Trophoblast cell (in vitro differentiated cells and primary cell): ENCODE data around the gene PPP1CC.

Experiments used
- DNase-seq, 2 donors: peaks; one replicate each; pipeline ENCODE4 v3.0.0-alpha.2; 2016
- H2AFZ ChIP-seq: 2 replicates; pipeline ENCODE4 v1.6.1; 2013; ENCODE audit warnings: low read length, moderate library complexity, mild to moderate bottlenecking; ENCODE audit not compliant: insufficient read depth, poor library complexity
- H2AK5ac ChIP-seq: 2 replicates; pipeline ENCODE4 v1.6.1; 2013; ENCODE audit warnings: mild to moderate bottlenecking, low read length
- H2BK120ac ChIP-seq: 2 replicates; pipeline ENCODE4 v1.6.1; 2013; ENCODE audit warnings: low read length, mild to moderate bottlenecking, moderate library complexity; ENCODE audit not compliant: insufficient read depth, poor library complexity
- H2BK12ac ChIP-seq: 2 replicates; pipeline ENCODE4 v1.6.1; 2013; ENCODE audit warnings: mild to moderate bottlenecking, low read length, moderate library complexity
- H2BK5ac ChIP-seq: 2 replicates; pipeline ENCODE4 v1.6.1; 2013; ENCODE audit warnings: low read length, low read depth, moderate library complexity, mild to moderate bottlenecking; ENCODE audit not compliant: poor library complexity
- H3K14ac ChIP-seq: 2 replicates; pipeline ENCODE4 v1.6.1; 2013; ENCODE audit warnings: mild to moderate bottlenecking, low read length
- H3K18ac ChIP-seq: 2 replicates; pipeline ENCODE4 v1.6.1; 2013; ENCODE audit warnings: mild to moderate bottlenecking, low read length
- H3K23ac ChIP-seq: 2 replicates; pipeline ENCODE4 v1.6.1; 2013; ENCODE audit warnings: low read length
- H3K27ac ChIP-seq: 2 replicates; pipeline ENCODE4 v1.5.1; 2013; ENCODE audit warnings: low read depth, mild to moderate bottlenecking, inconsistent platforms, low read length, moderate library complexity
- H3K27me3 ChIP-seq: 2 replicates; pipeline ENCODE4 v1.6.1; 2013; ENCODE audit warnings: inconsistent platforms, mild to moderate bottlenecking, low read length, moderate library complexity; ENCODE audit not compliant: insufficient read depth
- H3K36me3 ChIP-seq, 2 experiments: 1 replicate in 1 of 2; 2 replicates in 1 of 2; pipeline ENCODE4 v1.6.1; 2013; ENCODE audit warnings: low read length in 2 of 2, mild to moderate bottlenecking in 2 of 2, moderate library complexity in 1 of 2; ENCODE audit not compliant: insufficient read depth in 2 of 2, control insufficient read depth in 1 of 2
- H3K4ac ChIP-seq: 2 replicates; pipeline ENCODE4 v1.6.1; 2013; ENCODE audit warnings: low read depth, mild to moderate bottlenecking, low read length, moderate library complexity
- H3K4me1 ChIP-seq, 2 experiments: 1 replicate in 1 of 2; 2 replicates in 1 of 2; pipeline ENCODE4 v1.6.1; 2013; ENCODE audit warnings: low read length in 2 of 2, mild to moderate bottlenecking in 2 of 2, moderate library complexity in 1 of 2; ENCODE audit not compliant: insufficient read depth in 2 of 2, control insufficient read depth in 1 of 2
- H3K4me2 ChIP-seq: 2 replicates; pipeline ENCODE4 v1.6.1; 2013; ENCODE audit warnings: inconsistent platforms, mild to moderate bottlenecking, low read length, moderate library complexity
- H3K4me3 ChIP-seq: 2 replicates; pipeline ENCODE4 v1.5.1; 2013; ENCODE audit warnings: mild to moderate bottlenecking, low read depth, low read length, inconsistent platforms
- H3K79me1 ChIP-seq: one replicate; pipeline ENCODE4 v1.6.1; 2013; ENCODE audit warnings: low read length
- H3K79me2 ChIP-seq: 2 replicates; pipeline ENCODE4 v1.6.1; 2013; ENCODE audit warnings: low read length, mild to moderate bottlenecking; ENCODE audit not compliant: control insufficient read depth, insufficient read depth, poor library complexity
- H3K9ac ChIP-seq: 2 replicates; pipeline ENCODE4 v1.6.1; 2013; ENCODE audit warnings: mild to moderate bottlenecking, low read length
- H3K9me3 ChIP-seq: 2 replicates; pipeline ENCODE4 v1.6.1; 2013; ENCODE audit warnings: low read depth, mild to moderate bottlenecking, control low read depth, inconsistent platforms, low read length; ENCODE audit not compliant: insufficient read depth
- H4K12ac ChIP-seq: 2 replicates; pipeline ENCODE4 v1.6.1; 2013; ENCODE audit warnings: low read depth, mild to moderate bottlenecking, low read length, moderate library complexity
- H4K8ac ChIP-seq: 2 replicates; pipeline ENCODE4 v1.6.1; 2013; ENCODE audit warnings: low read depth, mild to moderate bottlenecking, low read length, moderate library complexity
- H4K91ac ChIP-seq: one replicate; pipeline ENCODE4 v1.6.1; 2013; ENCODE audit warnings: low read depth, mild to moderate bottlenecking, low read length, moderate library complexity
- WGBS: extraction: QIAGEN DNeasy Blood & Tissue Kit; methylation state at CpG from one replicate; pipeline ENCODE4 v1.1.7; 2013; ENCODE audit warnings: missing lambda C conversion rate; ENCODE audit not compliant: insufficient read length, insufficient coverage; ENCODE audit errors: extremely low coverage; 5-methylcytosine and 5-hydroxymethylcytosine counted together

Gene PPP1CC

DNA sequence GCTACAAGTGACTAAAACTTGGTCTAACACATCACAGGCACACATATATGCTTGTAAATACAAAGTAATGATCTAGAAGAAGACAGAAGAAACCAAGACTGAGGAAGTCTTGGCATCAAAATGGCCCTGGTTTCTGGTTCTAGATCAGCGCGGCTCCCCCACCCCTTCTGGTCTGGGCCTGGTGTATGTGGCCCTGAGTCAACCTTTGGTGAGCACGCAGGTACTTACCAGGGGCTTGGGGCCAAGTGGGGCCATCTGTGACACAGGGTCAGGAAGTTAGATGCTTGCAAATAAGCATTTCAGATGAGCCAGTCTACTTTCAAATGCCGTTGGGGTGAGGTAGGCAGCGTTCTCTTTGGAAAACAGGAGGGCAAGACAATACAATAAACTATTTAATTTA lies 40.6 kb downstream of the PPP1CC start:
- Histone ChIP-seq H4K91ac (no peak overlapping the region), H3K27me3 (no peaks in the 10 kb centered on the region), H3K36me3 (no peaks in the 10 kb centered on the region), H3K79me2 (no peaks in the 10 kb centered on the region), H2BK12ac (no peak overlapping the region), H2BK120ac (no peak overlapping the region), H3K79me1 (no peaks in the 10 kb centered on the region), H3K9me3 (no peaks in the 10 kb centered on the region), H2AK5ac (no peak overlapping the region), H4K12ac (no peak overlapping the region), H3K4me3 (no peak overlapping the region), H3K18ac (no peak overlapping the region), H3K27ac (no peak overlapping the region), H3K23ac (no peak overlapping the region), H3K4me2 (no peak overlapping the region), H3K14ac (no peak overlapping the region), H4K8ac (no peak overlapping the region), H2AFZ (no peak overlapping the region), H2BK5ac (no peak overlapping the region), H3K4ac (no peak overlapping the region), H3K9ac (no peak overlapping the region), H3K4me1 (peaks cover 0 to 2% of the 10 kb centered on the region in 2 experiments)
- no peak for DNase-seq
- WGBS, result no CpG with 5 or more reads among the region's 5 CpGs

GRCh38 chr12:110699591-110700445 lies 42.9 kb downstream of the PPP1CC start:
- DNase-seq, result no peak
- Histone ChIP-seq H2AFZ (no peak overlapping the region), H4K8ac (no peak overlapping the region), H3K79me2 (no peaks in the 10 kb centered on the region), H3K4me1 (peaks cover 0 to 2% of the 10 kb centered on the region in 2 experiments), H3K23ac (no peak overlapping the region), H3K36me3 (no peaks in the 10 kb centered on the region), H2BK5ac (no peak overlapping the region), H3K14ac (no peak overlapping the region), H2BK120ac (no peak overlapping the region), H3K4me2 (no peak overlapping the region), H3K4ac (no peak overlapping the region), H4K12ac (no peak overlapping the region), H3K4me3 (no peak overlapping the region), H4K91ac (no peak overlapping the region), H3K9me3 (no peaks in the 10 kb centered on the region), H3K27me3 (no peaks in the 10 kb centered on the region), H3K79me1 (no peaks in the 10 kb centered on the region), H2AK5ac (no peak overlapping the region), H3K27ac (no peak overlapping the region), H2BK12ac (no peak overlapping the region), H3K9ac (no peak overlapping the region), H3K18ac (no peak overlapping the region)
- no CpG with 5 or more reads among the region's 28 CpGs for WGBS

GRCh38 chr12:110698171-110698902 lies 44.4 kb downstream of the PPP1CC start:
- Histone ChIP-seq H3K4me2 (peak overlapping the region; percentile 38), H3K4me3 (no peak overlapping the region), H4K12ac (no peak overlapping the region), H2BK120ac (no peak overlapping the region), H3K9ac (no peak overlapping the region), H3K79me2 (no peaks in the 10 kb centered on the region), H3K4me1 (peaks cover 0 to 2% of the 10 kb centered on the region in 2 experiments), H3K23ac (no peak overlapping the region), H4K91ac (no peak overlapping the region), H4K8ac (no peak overlapping the region), H3K4ac (no peak overlapping the region), H2BK5ac (no peak overlapping the region), H3K27ac (no peak overlapping the region), H2AFZ (no peak overlapping the region), H3K18ac (no peak overlapping the region), H3K79me1 (no peaks in the 10 kb centered on the region), H2BK12ac (no peak overlapping the region), H3K9me3 (no peaks in the 10 kb centered on the region), H2AK5ac (no peak overlapping the region), H3K27me3 (no peaks in the 10 kb centered on the region), H3K36me3 (no peaks in the 10 kb centered on the region), H3K14ac (no peak overlapping the region)
- peak; percentile 80 to 87 for DNase-seq
- no CpG with 5 or more reads among the region's 20 CpGs for WGBS

- Histone ChIP-seq H2AK5ac (no peak overlapping the region), H3K27ac (no peak overlapping the region), H3K23ac (no peak overlapping the region), H3K79me1 (no peaks in the 10 kb centered on the region), H4K8ac (no peak overlapping the region), H3K4me1 (peaks cover 0 to 2% of the 10 kb centered on the region in 2 experiments), H3K4ac (no peak overlapping the region), H3K18ac (no peak overlapping the region), H4K91ac (no peak overlapping the region), H2BK120ac (no peak overlapping the region), H3K4me2 (no peak overlapping the region), H3K27me3 (no peaks in the 10 kb centered on the region), H4K12ac (no peak overlapping the region), H2AFZ (no peak overlapping the region), H3K9me3 (no peaks in the 10 kb centered on the region), H3K9ac (no peak overlapping the region), H2BK5ac (no peak overlapping the region), H3K79me2 (no peaks in the 10 kb centered on the region), H2BK12ac (no peak overlapping the region), H3K4me3 (no peak overlapping the region), H3K14ac (no peak overlapping the region), H3K36me3 (no peaks in the 10 kb centered on the region)
- no peak for DNase-seq
- WGBS, result no CpG with 5 or more reads among the region's 2 CpGs
Measured at GRCh38 chr12:110697236-110697635, 45.5 kb downstream of the PPP1CC start.
